HepG2 (cell line): ENCODE measurements around the gene MNAT1. TPM values are rescaled to one million over a fixed set of nuclear protein-coding genes. Genes with fewer than 3 reads are reported as not detected.

Source experiments
- ATAC-seq: fragments of 200-7000 bp; cut with Tn5 transposase; 3 replicates; pipeline ENCODE4 v1.9.1; 2020; ENCODE audit warnings: mild to moderate bottlenecking, moderate library complexity
- BruUV-seq: library from RNA; stranded (reverse); fragments of 400-500 nt; replicated peaks from 2 replicates; lab custom pipeline; 2021; lab: Mats Ljungman, UMichigan
- CTCF ChIA-PET: fragments of 300-600 bp; formaldehyde crosslinking; extraction: SDS; loops from one replicate; lab custom pipeline; 2021; ENCODE audit warnings: low total read pairs, inconsistent platforms, low intra/inter-chr PET ratio; lab: Yijun Ruan, JAX
- POLR2A ChIA-PET: fragments of 350-600 bp; sonication (Branson Sonifier 250); formaldehyde crosslinking; loops from one replicate; lab custom pipeline; 2020; ENCODE audit warnings: antibody characterized with exemption, inconsistent platforms; lab: Yijun Ruan, JAX
- DNase-seq: peaks from one replicate; pipeline ENCODE4 v3.0.0-alpha.2; 2015; ENCODE audit warnings: low spot score
- FAIRE-seq: peaks from 3 replicates; lab custom pipeline; 2011; peaks lifted over from hg19 to GRCh38; lab: Jason Lieb, UNC
- H2AFZ ChIP-seq: one replicate; pipeline ENCODE4 v1.6.1; 2011; ENCODE audit warnings: low read length, inconsistent platforms
- H3K27ac ChIP-seq: fragments of 300-600 bp; 3 replicates; pipeline ENCODE4 v1.8.0; 2011; ENCODE audit warnings: mixed run types, mild to moderate bottlenecking, mixed read lengths, low read length, inconsistent platforms; ENCODE audit not compliant: insufficient read depth; ENCODE audit errors: extremely low read length
- H3K27me3 ChIP-seq, 2 experiments: fragments of 200-600 bp in 1 of 2; 2 replicates in 1 of 2; 3 replicates in 1 of 2; pipeline versions ENCODE4 v1.6.0 to v1.8.0; 2011; ENCODE audit warnings: low read length in 2 of 2, mild to moderate bottlenecking in 2 of 2, moderate library complexity in 2 of 2, inconsistent platforms in 1 of 2; ENCODE audit not compliant: insufficient read depth in 2 of 2, control insufficient read depth in 1 of 2
- H3K36me3 ChIP-seq, 2 experiments: fragments of 200-600 bp in 1 of 2; replicated peaks in 1 of 2; 2 replicates in 1 of 2; 3 replicates in 1 of 2; pipeline versions ENCODE4 v1.5.1 to v1.8.0; 2011; ENCODE audit warnings: low read length in 2 of 2, inconsistent platforms in 1 of 2; ENCODE audit not compliant: insufficient read depth in 2 of 2, control insufficient read depth in 1 of 2
- H3K4me1 ChIP-seq: 2 replicates; pipeline ENCODE4 v1.5.1; 2012; ENCODE audit warnings: low read length, inconsistent platforms; ENCODE audit not compliant: insufficient read depth
- H3K4me2 ChIP-seq: 2 replicates; pipeline ENCODE4 v1.6.0; 2011; ENCODE audit warnings: low read depth, low read length, inconsistent platforms
- H3K4me3 ChIP-seq, 3 experiments: fragments of 200-600 bp in 1 of 3; sonication (generic), shearing (Covaris generic) in 1 of 3; replicated peaks in 1 of 3; 2 replicates each; pipeline ENCODE4 v1.5.1; 2011 to 2016; ENCODE audit warnings: low read length in 3 of 3, inconsistent platforms in 2 of 3, low read depth in 2 of 3, mild to moderate bottlenecking in 2 of 3, control low read depth in 1 of 3, mixed read lengths in 1 of 3; ENCODE audit not compliant: insufficient read depth in 1 of 3
- H3K79me2 ChIP-seq: one replicate; pipeline ENCODE4 v1.6.1; 2011; ENCODE audit warnings: low read length, inconsistent platforms; ENCODE audit not compliant: insufficient read depth
- H3K9ac ChIP-seq: 2 replicates; pipeline ENCODE4 v1.6.0; 2011; ENCODE audit warnings: mild to moderate bottlenecking, low read depth, low read length, inconsistent platforms; ENCODE audit not compliant: insufficient read depth
- H3K9me3 ChIP-seq: 2 replicates; pipeline ENCODE4 v1.5.1; 2012; ENCODE audit warnings: mild to moderate bottlenecking, low read length
- H4K20me1 ChIP-seq: 2 replicates; pipeline ENCODE4 v1.6.0; 2011; ENCODE audit warnings: inconsistent platforms, mild to moderate bottlenecking, low read length, moderate library complexity; ENCODE audit not compliant: insufficient read depth
- CBFB ChIP-seq: sonication (generic); formaldehyde crosslinking; IDR thresholded peaks from 2 replicates; pipeline ENCODE4 v1.4.0; 2020; ENCODE audit warnings: missing genetic modification reagents
- FOXC1 ChIP-seq: sonication (generic); formaldehyde crosslinking; IDR thresholded peaks from 2 replicates; pipeline ENCODE4 v1.8.0; 2022; ENCODE audit warnings: mild to moderate bottlenecking, missing genetic modification reagents, borderline replicate concordance
- FOXP1 ChIP-seq, 2 experiments: fragments of 450-650 bp in 1 of 2; IDR thresholded peaks; 2 replicates each; pipeline ENCODE4 v1.6.1; 2017 to 2018; ENCODE audit warnings: antibody characterized with exemption in 1 of 2
- JUNB ChIP-seq: sonication (generic); formaldehyde crosslinking; IDR thresholded peaks from 2 replicates; pipeline ENCODE4 v1.8.0; 2022; ENCODE audit warnings: missing genetic modification reagents, mild to moderate bottlenecking, borderline replicate concordance
- NFKBIZ ChIP-seq: IDR thresholded peaks from 2 replicates; pipeline ENCODE4 v1.6.1; 2018; ENCODE audit warnings: missing genetic modification reagents, missing compliant biosample characterization
- RFX5 ChIP-seq: IDR thresholded peaks from 2 replicates; pipeline ENCODE4 v1.6.1; 2011; ENCODE audit warnings: low read depth, low read length, improper control_type of control experiment
- SMAD9 ChIP-seq: sonication (generic); formaldehyde crosslinking; IDR thresholded peaks from 2 replicates; pipeline ENCODE4 v1.5.1; 2020; ENCODE audit warnings: mild to moderate bottlenecking, missing genetic modification reagents
- TBX3 ChIP-seq: fragments of 450-650 bp; IDR thresholded peaks from 2 replicates; pipeline ENCODE4 v1.6.1; 2017; ENCODE audit warnings: antibody characterized with exemption, mild to moderate bottlenecking, inconsistent platforms, borderline replicate concordance
- ZBTB42 ChIP-seq: sonication (generic); formaldehyde crosslinking; IDR thresholded peaks from 2 replicates; pipeline ENCODE4 v1.5.0; 2020; ENCODE audit warnings: mild to moderate bottlenecking, missing genetic modification reagents
- ZNF354B ChIP-seq: sonication (generic); formaldehyde crosslinking; IDR thresholded peaks from 2 replicates; pipeline ENCODE4 v1.8.0; 2022; ENCODE audit warnings: mild to moderate bottlenecking, missing genetic modification reagents
- WGBS: methylation state at CpG from one replicate; pipeline ENCODE4 v1.1.6; 2017; ENCODE audit warnings: low lambda C conversion rate; 5-methylcytosine and 5-hydroxymethylcytosine counted together
- in situ Hi-C: cut with HindIII; loops from 2 replicates; pipeline ENCODE4 v1.10.0; 2017; ENCODE audit warnings: low pct_unique_long_range_greater_than_20kb; ENCODE audit not compliant: extremely low pct_ligation_motif_present
- intact Hi-C: fragments of 100-400 bp; cut with micrococcal nuclease; formaldehyde crosslinking; loops from one replicate; pipeline ENCODE4 v1.10.0; 2022; ENCODE audit not compliant: unreplicated experiment
- polyA plus RNA-seq, 8 experiments: library from polyadenylated mRNA; depleted of rRNA in 3 of 8; stranded (reverse) in 7 of 8; unstranded in 1 of 8; fragments of >200 nt; fragmentation: Illumina TruSeq in 4 of 8; extraction: Trizol in 4 of 8; gene quantifications; 2 replicates each; pipeline versions ENCODE4 v1.2.1 to v1.2.3, GENCODE V29; 2011 to 2016; ENCODE audit warnings: low read depth in 4 of 8, missing spikeins in 1 of 8, mixed read lengths in 1 of 8; ENCODE audit not compliant: insufficient read depth in 1 of 8
- total RNA-seq, 5 experiments: library from RNA; depleted of rRNA; stranded (reverse); fragments of >200 nt; fragmentation: Illumina TruSeq; extraction: Trizol; gene quantifications; 2 replicates each; pipeline ENCODE4 v1.2.3, GENCODE V29; 2016; ENCODE audit warnings: low read depth in 1 of 5

The MNAT1 gene
- total and polyA plus RNA-seq, 2 of the 13 experiments (the other 11 are each of a cell fraction or from before 2014, with no cell fraction given): 49.2 to 94.8 TPM

DNA sequence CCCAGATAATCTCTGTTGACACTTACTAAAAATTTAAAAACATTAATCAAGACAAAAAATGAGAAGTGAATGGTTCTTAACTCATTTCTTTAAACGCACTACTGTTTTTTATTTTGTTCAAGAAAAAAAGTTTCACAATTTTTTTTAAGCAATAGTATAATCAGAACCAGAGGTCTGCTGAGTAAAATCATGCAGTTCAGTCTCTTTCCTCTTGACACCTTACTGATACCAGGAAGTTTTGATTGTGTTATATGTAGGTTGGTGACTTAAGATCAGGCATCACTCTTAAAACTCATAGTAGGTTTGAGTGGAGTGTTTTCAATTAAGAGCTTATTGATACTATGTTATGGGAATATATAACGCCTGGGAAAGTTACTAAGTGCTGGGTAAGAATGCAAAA is 125.0 kb downstream of the MNAT1 start:
- CTCF ChIA-PET: no interaction called here
- no peaks in the 10 kb centered on the region for H3K36me3 ChIP-seq
- ATAC-seq (no peak), FAIRE-seq (no peak), DNase-seq (no peak)
- intact Hi-C loops: no loop called here
- no peak overlapping the region for H3K4me3 ChIP-seq
- no peak overlapping the region for H3K27ac ChIP-seq
- TF ChIP-seq ZBTB42 (CRISPR knock-in tag) (no peak), CBFB (CRISPR knock-in tag) (no peak)
- H3K9me3 ChIP-seq: no peaks in the 10 kb centered on the region
- H2AFZ ChIP-seq: no peak overlapping the region
- no peaks in the 10 kb centered on the region for H3K4me1 ChIP-seq
- BruUV-seq: no TSS peak
- in situ Hi-C loops: no loop called here
- no peak overlapping the region for H3K9ac ChIP-seq
- H3K4me2 ChIP-seq: no peak overlapping the region
- no peaks in the 10 kb centered on the region for H4K20me1 ChIP-seq
- no peaks in the 10 kb centered on the region for H3K79me2 ChIP-seq
- WGBS: 94% methylated on average over 2 of the region's 2 CpGs
- POLR2A ChIA-PET: no interaction called here
- H3K27me3 ChIP-seq: no peaks in the 10 kb centered on the region

DNA sequence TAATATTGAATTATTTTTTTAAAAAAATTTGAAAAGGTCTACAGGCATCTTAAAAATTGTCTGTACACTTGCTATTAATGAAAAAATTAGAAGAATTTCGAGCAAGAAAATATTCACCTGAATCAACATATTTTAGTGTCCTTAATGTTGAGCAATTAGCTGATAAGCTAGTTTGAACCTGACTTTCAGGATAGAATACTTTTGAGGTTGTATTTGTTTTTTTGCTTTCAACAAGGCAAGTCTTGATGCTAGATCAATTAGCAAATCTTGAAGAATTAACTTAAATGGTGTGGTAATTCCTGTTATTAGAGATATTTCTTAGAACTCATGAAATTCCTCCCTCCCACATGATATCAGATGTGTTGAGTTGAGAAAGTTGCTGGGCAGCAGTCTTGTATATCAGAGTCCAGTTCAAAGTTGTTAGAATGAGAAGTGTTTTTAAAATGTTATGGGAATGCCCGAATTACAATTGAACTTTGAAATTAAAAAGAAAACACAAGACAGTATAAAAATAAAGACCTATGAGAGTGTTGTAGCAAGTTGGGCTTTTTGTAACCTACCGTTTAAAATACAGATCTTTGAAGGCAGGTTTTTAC is 127.1 kb downstream of the MNAT1 start:
- Histone ChIP-seq H3K9me3 (no peaks in the 10 kb centered on the region), H3K79me2 (no peaks in the 10 kb centered on the region), H3K4me3 (no peak overlapping the region), H3K36me3 (no peaks in the 10 kb centered on the region), H3K27me3 (no peaks in the 10 kb centered on the region), H3K4me2 (no peak overlapping the region), H3K9ac (no peak overlapping the region), H4K20me1 (no peaks in the 10 kb centered on the region), H2AFZ (no peak overlapping the region), H3K4me1 (no peaks in the 10 kb centered on the region), H3K27ac (no peak overlapping the region)
- WGBS: 92% methylated on average over 3 of the region's 3 CpGs
- FAIRE-seq (no peak), ATAC-seq (no peak), DNase-seq (no peak)
- POLR2A ChIA-PET: no interaction called here
- no TSS peak for BruUV-seq
- intact Hi-C loops: no loop called here
- in situ Hi-C loops: no loop called here
- CTCF ChIA-PET: no interaction called here
- TF ChIP-seq ZNF354B (CRISPR knock-in tag) (no peak), TBX3 (no peak), NFKBIZ (CRISPR knock-in tag) (no peak), SMAD9 (CRISPR knock-in tag) (no peak), JUNB (no peak), FOXP1 (IDR thresholded peaks at IDR 0.05) (no peak), FOXP1 (CRISPR knock-in tag; IDR thresholded peaks at IDR 0.05) (no peak), FOXC1 (CRISPR knock-in tag) (no peak), RFX5 (no peak)
